Stimulated activated CD4-positive, alpha-beta T cell treated with anti-CD3 and anti-CD28 coated beads, Interleukin-2, amount 100 ng/mL, for 24 hours (primary cell): ENCODE measurements around the gene SPOP.

Source experiments
- DNase-seq, 2 donors: peaks; one replicate each; pipeline ENCODE4 v3.0.0-alpha.2; 2020

Gene SPOP

GRCh38 chr17:49582789-49583188 is 95.1 kb downstream of the SPOP start:
- DNase-seq: no peak

DNA sequence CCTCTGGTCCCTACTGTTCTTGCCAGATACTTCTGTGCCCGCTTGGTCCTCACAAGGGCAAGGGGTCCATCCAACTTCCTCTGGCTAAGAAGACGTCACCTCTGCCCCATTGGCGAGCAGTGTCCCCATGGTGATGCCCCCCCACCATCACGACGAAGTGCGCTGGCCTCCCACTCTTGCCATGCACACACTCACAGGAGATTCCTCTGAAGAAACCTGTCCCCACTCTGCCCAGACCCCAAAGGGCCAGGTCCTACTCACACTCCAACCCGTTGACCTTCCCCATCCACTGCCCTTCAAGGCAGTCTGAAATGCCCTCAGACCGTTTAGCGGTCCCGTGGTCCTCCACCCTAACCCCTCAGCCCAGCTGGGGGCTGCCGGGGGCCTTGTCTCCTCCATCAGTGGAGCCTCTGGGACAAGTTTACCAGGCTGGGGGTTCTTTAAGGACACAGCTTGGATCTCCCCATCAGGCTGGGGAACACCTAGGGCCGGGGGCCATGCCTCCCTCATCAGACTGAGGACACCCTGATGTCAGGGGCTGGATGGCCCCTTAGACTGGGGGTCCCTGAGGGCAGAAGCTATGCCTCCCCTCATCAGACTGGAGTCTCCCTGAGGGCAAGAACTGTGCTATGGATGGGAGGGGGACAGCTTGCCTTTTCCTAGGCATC is 95.7 kb downstream of the SPOP start:
- DNase-seq: no peak

DNA sequence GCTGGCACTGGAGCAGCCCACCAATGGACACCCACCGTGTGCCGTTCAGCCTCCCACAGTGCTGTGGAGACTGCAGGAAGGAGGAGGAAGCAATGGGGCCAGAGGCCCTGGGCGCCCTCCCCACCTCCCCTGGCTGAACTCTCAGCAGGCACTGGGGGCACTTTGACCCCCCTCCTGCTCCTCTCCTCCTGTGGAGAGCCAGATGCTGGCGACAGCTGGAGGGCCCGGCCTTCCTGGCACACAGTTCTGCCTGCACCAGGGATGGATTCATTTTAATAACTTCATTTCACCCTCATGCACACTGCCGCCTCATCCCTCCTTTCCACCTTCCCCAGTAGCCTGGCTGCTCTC is 96.3 kb downstream of the SPOP start:
- no peak for DNase-seq

DNA sequence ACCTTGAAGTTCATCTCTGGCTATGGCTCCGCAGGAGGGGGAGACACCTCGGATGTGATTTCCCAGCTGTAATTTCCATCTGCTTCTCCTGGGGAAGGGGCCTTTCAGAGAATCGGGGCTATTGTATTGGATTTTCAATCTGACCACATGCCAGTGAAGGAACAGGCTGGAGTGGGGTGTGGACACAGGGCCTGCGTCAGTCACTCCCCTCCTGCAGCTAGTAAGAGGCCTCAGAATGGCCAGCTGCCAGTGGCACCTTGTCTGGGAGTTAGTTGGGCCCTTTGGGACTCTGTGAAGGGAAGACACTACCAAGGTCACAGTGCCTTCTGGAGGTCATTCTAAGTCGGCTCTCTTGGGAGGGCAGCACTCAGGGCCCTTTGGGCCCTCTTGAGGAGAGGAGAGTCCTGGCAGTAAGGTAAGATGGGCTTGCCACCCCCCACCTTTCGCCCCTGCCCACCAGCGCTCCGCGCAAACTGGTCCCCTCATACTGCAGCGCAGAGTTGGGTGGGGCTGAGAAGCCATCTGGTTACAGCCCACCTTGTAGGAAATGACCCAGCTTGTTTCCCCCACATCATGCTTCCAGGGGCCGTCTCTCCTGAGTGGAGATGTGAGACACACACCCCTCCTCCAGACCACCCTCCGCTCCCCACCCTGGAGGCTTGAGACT is 96.8 kb downstream of the SPOP start:
- DNase-seq: no peak

GRCh38 chr17:49580055-49580721 is 97.7 kb downstream of the SPOP start:
- DNase-seq: no peak

GRCh38 chr17:49579522-49579921 is 98.4 kb downstream of the SPOP start:
- DNase-seq: no peak

DNA sequence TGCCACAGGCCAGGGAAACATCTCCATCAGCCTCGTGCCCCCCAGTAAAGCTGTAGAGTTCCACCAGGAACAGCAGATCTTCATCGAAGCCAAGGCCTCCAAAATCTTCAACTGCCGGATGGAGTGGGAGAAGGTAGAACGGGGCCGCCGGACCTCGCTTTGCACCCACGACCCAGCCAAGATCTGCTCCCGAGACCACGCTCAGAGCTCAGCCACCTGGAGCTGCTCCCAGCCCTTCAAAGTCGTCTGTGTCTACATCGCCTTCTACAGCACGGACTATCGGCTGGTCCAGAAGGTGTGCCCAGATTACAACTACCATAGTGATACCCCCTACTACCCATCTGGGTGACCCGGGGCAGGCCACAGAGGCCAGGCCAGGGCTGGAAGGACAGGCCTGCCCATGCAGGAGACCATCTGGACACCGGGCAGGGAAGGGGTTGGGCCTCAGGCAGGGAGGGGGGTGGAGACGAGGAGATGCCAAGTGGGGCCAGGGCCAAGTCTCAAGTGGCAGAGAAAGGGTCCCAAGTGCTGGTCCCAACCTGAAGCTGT is 98.9 kb downstream of the SPOP start:
- no peak for DNase-seq

GRCh38 chr17:49578414-49578813 is 99.5 kb downstream of the SPOP start:
- DNase-seq: no peak

- no peak for DNase-seq
Observed at GRCh38 chr17:49577963-49578362, 99.9 kb downstream of the SPOP start.

DNA sequence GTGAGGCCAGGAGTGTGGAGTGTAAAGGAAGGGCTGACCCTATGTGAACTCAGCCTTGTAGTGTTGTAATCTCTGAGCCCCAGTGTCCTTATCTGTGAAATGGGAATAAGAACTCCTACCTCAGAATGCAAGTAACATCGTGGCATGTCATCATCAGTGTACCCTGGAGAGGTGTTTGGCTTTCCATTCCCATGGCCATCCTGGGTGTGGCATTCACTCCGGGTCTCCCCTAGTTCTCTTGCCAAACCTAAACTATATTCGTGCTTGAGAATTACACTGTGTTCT is 100.3 kb downstream of the SPOP start:
- DNase-seq: no peak

DNA sequence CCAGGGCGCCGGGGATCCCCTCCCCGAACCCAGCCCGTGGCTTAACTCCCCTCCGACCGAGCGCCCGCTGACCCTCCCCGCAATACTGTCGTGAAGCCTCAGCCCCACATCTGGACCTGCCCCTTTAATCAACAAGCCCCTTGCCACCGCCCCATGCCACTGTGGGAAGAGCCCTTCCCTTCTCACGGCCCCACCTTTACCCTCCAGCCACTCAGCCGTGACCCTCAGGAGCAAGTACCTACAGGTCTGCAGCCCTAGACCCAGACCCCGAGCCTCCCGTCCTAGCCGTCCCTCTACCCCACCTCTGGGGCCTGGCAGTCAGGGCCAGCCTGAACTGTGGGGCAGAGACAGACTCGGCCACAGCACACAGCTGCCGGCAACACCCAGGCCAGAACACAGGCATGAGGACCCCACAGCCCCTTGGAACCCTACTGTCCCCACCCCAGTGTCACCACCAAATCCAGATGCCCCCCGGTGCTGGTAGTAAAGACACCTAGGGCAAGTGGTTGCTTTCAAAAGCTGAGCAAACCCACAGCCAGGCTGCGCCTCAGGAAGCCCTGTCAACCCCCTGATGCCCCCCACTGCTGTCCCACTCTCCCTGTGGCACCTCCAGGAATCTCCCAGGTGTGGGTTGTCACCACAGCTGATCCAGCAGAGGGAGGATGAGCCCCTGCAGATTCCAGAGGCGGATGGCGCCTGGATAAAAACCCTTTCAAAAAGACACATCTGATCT is 100.8 kb downstream of the SPOP start:
- no peak for DNase-seq

GRCh38 chr17:49576088-49576916 is 101.6 kb downstream of the SPOP start:
- no peak for DNase-seq

DNA sequence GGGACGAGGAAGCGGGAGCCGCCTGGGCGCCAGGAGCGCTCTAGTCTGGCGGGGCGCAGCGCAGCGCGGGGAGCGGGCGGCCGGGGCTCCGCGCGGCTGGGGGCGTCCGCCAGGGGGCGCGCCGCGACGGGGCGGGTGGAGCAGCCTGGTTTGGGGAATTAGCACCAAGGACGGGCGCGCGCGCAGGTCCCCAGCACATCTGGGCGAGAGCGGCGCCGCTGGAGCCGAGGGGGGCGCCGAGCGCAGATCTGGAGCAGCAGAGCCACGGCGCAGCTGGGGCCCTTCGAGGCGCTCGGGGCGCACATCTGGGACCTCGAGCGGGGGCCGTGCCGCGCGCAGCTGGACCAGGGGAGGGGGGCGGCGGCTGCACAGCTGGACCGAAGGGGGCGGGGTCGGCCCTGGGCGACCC is 102.2 kb downstream of the SPOP start, which contains the start of gene NXPH3:
Gene NXPH3 (plus strand): TSS at position 193 of the 409 bp plus-strand sequence. CDS start 349 bp downstream, outside the sequence.
- DNase-seq: peak; percentile 74 to 82

- no peak for DNase-seq
Observed at GRCh38 chr17:49574945-49575678, 102.8 kb downstream of the SPOP start.

GRCh38 chr17:49574323-49574781 is 103.5 kb downstream of the SPOP start:
- DNase-seq: no peak

DNA sequence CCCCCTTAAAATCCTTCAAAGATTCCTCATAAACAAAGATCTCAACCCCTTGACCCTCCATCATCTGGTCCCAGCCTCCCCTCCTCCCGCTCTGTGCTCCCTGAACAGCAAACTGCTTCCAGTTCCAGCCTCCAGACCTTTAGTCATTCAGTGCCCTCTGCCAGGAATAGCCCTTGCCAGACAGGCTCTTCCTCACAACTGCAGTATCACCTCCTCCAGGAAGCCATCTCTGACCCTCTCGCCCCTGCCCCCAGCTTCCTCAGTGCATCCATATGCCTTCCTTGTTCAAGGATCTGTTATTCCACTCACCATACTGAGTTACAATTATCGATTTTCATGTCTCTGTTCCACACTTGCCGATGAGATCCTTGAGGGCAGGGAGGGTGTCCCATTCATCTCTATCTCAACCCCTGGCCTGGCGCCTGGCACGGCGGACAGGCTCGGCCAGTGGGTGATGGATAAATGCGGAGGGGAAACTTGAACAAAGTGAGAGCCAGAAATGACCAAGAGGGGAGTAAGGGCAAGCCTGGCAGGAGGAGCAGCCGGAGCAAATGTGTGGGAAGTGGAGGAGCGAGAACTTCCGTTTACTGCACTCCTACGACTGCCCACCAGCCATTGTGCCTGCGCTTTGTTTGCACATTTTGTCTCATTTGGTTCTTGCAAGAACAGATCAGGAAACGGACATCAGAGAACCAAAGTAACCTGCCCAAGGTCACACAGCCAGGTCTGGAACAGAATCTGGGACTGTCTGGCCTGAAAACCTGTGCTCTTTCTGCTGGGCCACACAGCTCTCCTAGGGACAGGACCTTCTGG is 104.2 kb downstream of the SPOP start:
- no peak for DNase-seq

- no peak for DNase-seq
Observed at GRCh38 chr17:49572806-49573420, 105.0 kb downstream of the SPOP start.

GRCh38 chr17:49572226-49572625 is 105.7 kb downstream of the SPOP start:
- no peak for DNase-seq

DNA sequence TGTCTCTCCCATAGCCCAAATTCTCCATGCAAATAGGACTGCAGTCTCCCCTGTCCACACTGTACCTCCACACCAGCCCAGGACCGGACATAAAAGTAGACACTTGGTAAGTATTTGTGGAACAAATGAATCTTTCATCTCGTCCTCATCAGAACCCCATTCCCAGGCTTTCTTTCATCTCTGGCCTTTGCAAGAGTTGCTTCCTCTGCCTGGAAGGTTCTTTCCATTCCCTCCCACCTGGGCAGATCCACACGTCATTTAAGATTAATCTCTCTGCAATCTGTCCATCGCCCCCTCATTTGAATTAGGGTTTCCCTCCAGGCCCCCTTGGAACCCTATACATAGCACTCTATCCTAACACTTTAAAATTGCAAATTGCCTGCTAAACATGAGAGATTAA is 106.1 kb downstream of the SPOP start:
- no peak for DNase-seq

GRCh38 chr17:49571283-49571682 is 106.6 kb downstream of the SPOP start:
- DNase-seq: no peak
